ENCODE data around the gene NXPH3.
A peak's percentile ranks its signal among the peaks of the same experiment; 100 is the strongest.
"Not testable (repeated sequence)": the region's sequence is repeated elsewhere in the genome, so short reads cannot be mapped to it uniquely, and the experiment has no call there.

Gene NXPH3

DNA sequence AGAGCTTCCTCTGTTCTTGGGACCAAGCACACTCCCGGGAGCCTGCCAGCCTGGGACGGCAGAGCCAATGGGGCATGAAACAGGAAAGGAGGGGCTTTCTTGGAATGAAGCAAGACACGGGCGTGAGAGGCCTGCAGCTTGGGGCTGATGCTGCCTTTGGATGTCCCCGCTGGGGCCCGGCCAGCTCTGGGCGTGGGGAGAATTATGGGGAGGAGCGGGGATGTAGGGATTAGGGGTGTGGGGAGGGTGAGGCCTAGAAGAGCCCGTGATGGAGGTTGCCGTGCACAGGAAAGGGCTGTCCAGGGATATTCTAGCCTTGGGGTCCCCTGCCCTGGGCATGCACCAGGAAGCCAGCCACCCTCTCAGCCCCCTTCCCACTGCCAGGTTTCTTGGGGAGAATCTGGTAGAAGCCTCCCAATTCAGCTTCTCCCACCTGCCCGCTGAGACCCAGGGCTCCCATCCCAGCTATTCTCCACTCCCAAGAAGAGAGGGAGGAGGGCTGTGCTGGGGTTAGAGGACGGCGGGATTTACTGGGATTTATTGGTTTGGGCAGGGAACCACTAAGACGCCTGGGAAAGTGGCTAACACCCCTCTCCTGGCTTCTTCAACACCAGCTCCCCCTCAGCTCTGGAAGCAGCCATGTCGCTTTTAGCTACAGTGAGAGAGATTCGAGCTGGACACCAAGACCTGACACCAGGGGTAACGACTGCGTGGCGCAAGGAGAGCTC lies 20.0 kb upstream of the NXPH3 start:
- no peak for DNase-seq

DNA sequence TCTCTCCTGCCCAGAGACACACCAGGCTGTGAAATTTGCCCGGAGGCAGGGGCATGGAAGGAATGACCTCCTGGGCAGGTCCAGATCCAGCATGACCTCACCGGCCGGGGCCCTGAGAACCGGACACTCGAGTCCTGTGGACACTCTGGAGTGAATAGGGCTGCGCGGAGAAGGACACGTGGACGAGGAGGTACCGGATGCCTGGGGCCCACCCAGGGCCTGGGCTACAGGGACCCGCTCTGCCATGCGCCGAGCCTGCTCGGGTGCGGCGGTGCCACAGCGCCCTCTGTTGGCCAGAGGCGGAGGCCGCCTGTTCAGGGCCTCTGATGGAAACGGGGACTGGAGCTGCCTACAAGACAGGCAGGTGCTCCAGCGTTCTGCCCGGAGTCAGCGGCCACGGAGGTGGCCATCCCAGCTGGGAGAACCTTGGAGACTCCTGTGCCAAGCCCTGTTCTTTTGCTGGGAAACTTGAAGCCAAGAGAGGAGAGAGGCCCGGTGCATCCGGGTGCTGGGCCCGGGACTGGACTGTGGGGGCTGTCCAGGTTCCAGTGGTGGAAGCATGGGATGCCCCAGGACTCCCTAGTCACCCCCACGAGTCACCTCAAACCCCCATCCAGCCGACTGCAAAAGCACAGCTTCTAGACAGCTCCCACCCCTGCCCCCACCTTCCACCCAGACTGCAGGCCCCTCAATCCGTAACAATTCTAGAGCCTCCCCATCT lies 19.3 kb upstream of the NXPH3 start:
- DNase-seq = peak; percentile 85 to 86

DNA sequence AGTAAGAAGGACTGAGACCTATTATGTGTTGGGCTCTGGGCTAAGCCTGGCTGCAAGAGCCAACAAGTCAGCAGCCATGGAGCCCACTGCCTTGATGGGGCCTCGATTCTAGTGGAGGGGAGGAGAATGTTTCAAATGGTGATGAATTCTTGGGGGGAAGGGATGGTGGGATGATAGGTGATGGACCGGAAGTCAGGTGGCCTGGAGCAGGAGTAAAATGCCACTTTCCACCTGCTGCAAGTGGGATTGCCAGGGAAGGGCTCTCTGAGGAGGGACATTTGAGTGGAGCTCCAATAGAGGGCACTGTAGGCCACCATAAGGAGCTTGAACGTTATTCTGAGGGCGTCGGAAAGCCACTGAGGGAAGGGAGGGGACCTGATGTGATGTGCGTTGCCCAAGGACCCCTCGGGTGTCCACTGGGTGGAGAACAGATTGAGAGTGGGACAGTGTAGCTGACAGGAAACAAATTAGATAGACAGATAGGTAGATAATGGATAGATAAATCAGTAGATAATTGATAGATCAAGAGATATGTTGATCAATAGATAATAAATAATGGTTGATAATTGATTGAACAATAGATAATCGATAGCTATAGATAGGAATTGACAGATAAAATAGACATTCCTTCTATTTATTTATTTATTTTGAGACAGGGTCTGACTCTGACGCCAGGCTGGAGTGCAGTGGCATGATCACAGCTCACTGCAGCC lies 18.2 kb upstream of the NXPH3 start:
- DNase-seq = peak; percentile 77 to 78

DNA sequence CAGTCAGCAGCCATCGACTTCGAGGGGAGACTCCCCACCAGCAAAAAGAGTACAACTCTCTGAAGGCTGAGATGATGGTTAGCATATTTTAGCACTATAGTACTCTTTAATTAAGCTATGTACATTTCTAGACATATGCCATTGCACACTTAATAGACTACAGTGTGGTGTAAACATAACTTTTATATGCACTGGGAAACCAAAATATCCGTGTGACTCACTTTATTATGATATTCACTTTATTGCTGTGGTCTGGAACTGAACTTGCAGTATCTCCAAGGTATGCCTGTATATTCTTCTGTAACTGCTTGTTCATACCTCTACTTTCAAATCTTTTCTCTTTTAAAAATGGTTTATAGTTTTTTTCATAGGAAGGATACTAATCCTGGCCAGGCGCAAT lies 11.0 kb upstream of the NXPH3 start:
- no peak for DNase-seq

DNA sequence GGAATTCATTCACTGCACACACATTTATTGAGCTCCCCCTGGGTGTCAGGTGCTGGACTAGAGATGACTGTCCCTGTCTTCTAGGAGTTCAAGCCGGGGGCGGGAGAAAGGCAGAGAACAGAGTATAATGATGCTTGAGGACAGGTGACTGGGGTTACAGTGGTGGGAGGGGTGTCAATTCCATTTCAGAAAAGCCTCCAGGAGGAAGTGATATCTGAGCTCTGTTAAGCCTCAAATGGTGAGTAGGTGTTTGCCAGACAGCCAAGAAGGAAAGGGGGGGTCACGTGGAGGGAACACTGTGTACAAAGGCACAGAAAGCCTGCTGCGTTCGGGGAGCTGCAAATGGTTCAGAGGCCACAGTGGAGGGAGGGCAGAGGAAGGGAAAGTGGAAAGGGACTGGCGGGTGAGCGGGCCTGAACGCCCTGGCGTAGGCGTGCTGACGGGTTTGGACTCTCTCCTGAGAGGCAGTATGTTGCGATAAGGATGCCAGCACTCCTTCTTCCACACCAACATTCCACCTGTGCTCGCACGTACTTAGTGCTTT lies 9.7 kb upstream of the NXPH3 start:
- DNase-seq = peak; percentile 26 to 59

DNA sequence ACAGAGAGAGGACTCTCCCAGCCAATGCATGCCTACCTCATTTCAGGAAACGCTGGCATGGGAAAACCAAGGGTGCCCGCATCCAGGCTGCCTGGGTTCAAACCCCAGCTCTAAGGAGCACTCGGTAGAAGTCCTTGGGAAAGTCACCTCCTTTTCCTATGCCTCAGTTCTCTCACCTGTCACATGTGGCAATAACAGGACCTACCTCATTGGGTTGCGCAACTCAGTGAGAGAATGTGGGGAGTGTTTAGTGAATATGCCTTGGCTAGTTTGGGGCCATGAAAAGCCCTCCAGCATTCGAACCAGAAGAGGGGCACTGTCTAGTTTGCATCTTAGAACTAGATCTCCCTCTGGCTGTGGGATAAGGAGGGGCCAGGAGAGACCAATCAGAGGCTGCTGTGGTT lies 9.0 kb upstream of the NXPH3 start:
- DNase-seq = no peak

DNA sequence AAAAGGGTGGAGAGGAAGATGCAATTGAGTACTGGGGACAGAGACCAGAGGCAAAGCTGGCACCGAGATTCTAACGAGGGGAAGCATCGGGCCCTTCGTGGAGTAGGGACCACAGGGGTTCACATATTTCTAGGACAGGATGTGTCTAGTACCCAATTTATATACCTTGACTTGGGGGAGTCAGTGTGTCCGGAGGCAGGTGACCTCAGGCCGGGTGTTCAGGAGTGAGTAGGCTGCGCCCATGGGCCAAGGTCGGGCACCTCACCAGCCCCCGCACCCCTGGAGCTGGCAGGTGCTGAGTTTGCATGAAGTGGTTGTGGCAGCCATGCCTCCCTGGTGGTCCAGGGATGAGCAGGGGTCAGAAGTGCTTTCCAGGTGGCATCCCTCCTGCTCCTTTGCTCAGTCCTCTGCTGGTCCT lies 8.6 kb upstream of the NXPH3 start:
- DNase-seq = no peak

DNA sequence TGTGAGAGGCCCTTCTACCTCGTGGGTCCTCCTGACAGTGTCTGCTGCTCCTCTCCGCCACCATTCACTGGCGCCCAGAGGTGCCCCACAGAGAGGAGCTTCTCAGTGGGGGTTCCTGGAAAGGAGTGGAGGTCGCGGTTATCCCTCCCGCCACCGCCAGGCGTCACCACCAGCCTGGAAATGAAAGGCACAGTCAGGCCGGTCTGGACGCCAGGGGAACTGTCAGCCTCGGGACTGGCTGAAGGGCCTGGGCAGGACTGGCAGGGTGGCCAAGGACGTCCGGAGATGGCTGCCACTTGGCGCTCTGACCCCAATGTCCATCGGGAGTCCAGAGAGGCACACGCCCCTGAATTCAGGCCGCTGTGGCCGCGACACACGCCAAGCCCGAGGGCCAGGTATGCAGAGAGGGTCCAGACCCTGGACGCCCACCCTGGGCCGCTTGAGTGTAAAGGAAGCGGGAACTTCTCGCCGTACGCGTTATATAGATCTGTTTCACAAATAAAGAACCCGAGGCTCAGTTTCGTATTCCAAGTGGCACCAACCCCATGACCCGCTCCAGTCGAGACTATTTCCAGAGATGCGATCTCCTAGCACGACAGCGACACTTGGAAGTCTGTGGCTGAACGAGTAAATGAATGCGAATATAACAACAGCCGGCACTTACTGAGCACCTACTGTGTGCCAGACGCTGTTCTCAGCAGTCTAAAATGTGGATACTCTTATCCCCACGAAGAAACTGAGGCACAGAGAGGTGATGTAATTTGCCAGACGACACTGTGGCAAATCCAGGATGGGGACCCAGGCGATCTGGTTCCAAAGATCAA lies 7.6 kb upstream of the NXPH3 start:
- peak; percentile 82 to 83 for DNase-seq

DNA sequence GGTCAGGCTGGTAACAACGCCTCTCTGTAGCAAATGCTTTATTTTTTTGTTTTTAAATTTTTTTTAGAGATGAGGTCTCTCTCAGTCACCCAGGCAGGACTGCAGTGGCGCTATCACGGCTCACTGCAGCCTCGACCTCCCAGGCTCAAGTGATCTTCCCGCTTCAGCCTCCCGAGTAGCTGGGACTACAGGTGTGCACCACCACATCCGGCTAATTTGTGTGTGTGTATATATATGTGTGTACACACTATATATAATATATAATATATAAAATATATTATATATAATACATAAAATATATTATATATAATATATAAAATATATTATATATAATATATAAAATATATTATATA lies 7.0 kb upstream of the NXPH3 start:
- DNase-seq = not testable (repeated sequence)

DNA sequence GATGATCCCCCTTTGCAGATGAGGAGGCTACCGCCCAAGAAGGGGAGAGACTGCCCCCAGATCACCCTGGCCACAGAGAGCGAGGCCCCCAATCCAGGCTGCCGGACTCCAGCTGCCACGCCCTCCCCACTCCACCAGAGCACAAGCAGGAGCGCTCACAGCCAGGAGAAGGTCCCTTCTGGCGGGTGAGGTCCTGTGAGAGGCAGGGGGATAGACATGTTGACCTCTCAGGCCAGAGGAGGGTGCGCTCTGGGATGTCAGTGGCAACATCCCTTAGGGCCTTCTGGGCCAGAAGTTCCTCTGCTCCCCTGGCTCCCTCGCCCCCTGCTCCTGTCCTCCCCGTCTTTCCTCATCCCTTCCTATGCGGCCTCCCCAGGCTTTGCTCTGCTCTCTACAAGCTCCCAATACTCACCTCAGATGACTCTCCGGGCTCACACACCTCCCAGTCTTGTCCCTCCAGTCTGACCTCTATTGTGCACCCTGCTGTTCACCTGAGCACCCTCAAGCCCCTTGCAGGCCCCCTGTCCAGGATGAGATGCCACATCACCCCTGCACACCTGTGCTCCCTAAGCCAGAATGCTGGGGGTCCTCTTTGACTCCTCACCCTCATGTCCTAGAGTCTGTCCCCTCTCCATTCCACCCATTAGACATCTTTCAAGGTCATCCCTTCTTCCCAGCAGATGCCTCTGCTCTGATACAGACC lies 5.0 kb upstream of the NXPH3 start:
- no peak for DNase-seq

DNA sequence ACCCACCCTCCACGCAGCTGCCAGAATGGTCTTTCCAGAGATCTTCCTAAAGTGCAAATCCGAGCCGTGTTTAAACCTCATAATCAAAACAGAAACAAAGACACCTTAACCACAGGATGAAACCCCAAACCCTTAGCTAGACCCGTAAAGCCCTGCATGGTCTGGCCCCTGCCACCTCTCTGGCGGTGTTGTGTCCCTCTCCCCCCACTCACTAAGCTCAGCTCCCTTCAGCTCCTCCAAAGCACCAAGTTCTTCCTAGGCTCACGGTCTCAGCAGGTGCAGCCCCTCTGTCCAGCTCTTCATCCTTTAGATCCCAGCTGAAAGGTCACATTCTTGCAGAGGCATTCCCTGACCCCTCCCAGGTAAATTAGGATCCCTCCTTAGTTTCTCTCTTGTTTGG lies 4.4 kb upstream of the NXPH3 start:
- no peak for DNase-seq

DNA sequence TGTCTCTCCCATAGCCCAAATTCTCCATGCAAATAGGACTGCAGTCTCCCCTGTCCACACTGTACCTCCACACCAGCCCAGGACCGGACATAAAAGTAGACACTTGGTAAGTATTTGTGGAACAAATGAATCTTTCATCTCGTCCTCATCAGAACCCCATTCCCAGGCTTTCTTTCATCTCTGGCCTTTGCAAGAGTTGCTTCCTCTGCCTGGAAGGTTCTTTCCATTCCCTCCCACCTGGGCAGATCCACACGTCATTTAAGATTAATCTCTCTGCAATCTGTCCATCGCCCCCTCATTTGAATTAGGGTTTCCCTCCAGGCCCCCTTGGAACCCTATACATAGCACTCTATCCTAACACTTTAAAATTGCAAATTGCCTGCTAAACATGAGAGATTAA lies 3.9 kb upstream of the NXPH3 start:
- no peak for DNase-seq

DNA sequence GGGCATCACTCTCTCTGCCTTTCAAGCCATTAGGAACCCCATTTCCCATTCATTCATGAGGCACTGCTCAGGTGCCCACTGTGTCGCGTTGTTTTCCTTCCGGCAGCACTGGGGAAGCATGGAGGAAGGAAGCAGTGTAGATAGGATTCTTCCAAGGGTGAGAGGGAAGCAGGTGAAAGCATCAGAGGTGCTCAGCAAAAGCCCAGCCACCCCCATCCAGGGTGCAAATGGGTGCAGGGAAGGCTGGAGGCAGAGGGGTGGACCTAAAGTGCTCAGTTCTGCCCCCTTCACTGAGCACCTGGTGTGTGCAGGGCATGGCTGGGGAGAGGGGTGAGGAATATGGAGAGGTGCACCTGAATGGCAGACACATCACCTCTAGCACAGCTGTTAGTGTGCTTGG lies 3.4 kb upstream of the NXPH3 start:
- no peak for DNase-seq

DNA sequence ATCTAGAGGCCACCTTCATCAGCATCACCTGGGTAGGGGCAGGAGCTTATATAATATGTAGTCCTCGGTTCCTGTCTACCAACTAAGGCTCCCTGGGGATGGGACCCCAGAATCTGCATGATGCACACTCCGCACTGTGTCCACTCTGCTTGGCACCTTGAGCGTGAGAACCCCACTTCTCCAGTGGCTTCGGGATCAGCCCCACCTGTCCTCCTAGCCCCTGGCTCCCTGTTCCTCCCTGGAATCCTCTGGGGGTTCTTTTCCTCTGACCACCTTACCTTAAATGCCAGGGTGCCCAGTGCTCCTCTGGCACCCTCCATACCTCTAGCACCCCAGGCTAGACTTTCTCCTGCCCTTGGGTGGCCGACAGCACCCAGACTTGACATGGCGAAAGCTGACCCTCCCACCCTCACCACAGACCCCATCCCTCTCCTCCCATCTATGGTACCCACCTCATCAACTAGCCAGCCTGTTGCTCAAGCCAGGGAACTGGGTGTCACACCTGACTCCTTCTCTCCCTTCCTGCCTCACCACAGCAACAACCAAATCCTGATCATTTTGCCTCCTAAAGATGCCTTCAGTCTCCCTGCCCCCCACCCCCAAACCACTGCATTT lies 2.8 kb upstream of the NXPH3 start:
- DNase-seq = no peak

DNA sequence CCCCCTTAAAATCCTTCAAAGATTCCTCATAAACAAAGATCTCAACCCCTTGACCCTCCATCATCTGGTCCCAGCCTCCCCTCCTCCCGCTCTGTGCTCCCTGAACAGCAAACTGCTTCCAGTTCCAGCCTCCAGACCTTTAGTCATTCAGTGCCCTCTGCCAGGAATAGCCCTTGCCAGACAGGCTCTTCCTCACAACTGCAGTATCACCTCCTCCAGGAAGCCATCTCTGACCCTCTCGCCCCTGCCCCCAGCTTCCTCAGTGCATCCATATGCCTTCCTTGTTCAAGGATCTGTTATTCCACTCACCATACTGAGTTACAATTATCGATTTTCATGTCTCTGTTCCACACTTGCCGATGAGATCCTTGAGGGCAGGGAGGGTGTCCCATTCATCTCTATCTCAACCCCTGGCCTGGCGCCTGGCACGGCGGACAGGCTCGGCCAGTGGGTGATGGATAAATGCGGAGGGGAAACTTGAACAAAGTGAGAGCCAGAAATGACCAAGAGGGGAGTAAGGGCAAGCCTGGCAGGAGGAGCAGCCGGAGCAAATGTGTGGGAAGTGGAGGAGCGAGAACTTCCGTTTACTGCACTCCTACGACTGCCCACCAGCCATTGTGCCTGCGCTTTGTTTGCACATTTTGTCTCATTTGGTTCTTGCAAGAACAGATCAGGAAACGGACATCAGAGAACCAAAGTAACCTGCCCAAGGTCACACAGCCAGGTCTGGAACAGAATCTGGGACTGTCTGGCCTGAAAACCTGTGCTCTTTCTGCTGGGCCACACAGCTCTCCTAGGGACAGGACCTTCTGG lies 2.0 kb upstream of the NXPH3 start:
- no peak for DNase-seq

DNA sequence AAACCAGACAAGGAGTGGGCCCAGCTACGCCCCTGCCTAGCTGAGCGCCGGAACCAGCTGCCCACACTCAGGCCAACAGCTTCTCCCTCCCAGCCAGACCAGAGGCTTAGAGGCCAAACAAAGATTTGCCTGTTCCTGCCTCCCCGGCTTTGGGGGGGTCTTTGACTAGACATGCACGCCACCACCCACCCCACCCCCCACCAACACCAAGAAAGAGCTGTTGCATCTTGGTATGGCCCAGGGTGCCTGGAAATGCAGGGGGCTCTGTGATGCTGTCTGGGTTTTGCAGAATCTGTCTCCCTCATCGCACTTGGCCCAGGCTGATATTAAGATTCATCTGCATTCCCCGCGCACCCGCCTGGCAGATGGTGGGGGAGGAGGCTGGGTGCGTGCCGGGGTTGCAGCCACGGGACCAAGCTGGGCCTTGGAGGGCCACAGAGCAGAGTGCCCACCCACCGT lies 1.3 kb upstream of the NXPH3 start:
- DNase-seq = no peak

DNA sequence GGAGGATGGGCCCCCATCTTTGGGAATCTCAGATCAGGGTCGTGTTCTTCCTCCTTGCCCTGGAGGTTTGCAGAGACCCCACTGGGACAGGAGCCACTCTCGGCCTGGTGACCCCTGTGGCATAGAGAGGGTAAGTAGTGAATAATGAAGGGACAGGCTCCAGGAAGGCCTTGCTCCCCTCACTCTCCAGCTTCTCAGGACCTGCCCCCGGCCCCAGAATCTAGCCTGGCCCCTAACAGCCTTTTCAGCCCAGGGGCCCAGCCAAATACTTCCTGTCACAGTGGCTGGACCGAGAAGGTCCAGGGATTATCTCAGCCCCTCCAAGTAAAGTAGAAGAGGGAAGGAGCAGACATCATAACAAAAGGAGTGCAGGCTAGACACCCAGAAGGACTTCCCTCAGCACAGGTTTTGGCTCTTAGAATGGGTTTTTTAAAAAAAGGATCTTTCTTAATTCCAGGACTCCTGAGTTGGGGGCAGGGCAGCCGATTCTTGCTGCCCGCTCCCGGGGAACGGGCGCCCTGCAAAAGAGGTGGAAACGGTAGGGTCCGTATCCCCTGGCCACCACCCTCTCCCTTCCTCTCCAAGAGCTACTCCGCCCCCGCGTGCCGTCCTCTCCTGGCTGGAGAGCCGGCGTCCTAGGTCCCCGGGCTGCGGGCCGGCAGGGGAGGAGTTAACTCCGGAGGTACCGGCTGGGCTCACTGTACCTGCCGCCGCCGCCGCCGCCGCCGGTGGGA lies 559 bp upstream of the NXPH3 start:
- DNase-seq = no peak

DNA sequence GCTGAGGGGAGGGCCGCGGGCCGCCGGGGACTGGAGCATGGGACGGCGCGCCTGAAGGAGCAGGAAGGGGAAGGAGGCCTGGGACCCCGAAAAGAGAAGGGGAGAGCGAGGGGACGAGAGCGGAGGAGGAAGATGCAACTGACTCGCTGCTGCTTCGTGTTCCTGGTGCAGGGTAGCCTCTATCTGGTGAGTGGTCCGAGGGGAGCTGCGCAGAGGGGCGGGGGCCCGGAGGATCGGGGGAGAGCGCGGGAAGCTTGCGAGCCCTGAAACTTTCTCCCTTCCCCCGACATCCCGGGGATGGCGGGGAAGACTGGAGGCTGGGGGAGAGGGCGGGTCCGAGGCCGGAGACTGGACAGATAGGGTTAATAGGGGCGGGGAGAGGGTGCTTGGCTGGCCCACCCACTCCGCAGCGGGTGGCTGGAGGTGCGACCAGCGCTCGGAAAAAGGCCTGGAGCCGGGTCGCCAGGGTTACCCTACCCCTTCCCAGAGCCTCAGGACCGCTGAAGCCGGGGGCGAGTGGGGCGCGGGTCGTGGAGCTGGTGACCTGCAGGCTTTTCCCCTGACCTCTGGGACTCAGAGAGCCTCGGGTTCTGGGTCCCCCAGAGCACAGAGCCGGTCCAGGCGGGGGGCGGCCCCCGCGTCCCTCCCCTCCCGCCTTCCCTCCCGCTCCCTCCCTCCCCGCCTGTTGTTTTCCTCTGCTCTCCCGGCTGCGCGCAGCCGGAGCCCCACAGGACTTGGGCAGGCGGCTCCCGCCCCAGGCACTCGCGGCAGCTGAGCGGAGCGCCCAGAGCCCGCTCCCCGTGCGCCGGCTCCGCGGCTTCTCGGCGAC lies 631 bp downstream of the NXPH3 start:
- peak; percentile 53 to 57 for DNase-seq
